ENCODE results near the gene LMOD1.

GRCh38 chr1:201966171-201966570, 19.8 kb upstream of the LMOD1 start:
- no peak for TF ChIP-seq POLR2A (IDR thresholded peaks at IDR 0.05)
- TF ChIP-seq CTCF (IDR thresholded peaks at IDR 0.05): no peak

Data from heart left ventricle (tissue), 13 donors.